ENCODE data around the gene FZR1. TPM values are rescaled to one million over a fixed set of nuclear protein-coding genes. Genes with fewer than 3 reads are reported as not detected.
A peak's percentile ranks its signal among the peaks of the same experiment; 100 is the strongest.

FZR1 gene
- total and polyA plus RNA-seq, 2 of the 13 experiments (the other 11 are each of a cell fraction or from before 2014, with no cell fraction given): 29.0 to 30.8 TPM

DNA sequence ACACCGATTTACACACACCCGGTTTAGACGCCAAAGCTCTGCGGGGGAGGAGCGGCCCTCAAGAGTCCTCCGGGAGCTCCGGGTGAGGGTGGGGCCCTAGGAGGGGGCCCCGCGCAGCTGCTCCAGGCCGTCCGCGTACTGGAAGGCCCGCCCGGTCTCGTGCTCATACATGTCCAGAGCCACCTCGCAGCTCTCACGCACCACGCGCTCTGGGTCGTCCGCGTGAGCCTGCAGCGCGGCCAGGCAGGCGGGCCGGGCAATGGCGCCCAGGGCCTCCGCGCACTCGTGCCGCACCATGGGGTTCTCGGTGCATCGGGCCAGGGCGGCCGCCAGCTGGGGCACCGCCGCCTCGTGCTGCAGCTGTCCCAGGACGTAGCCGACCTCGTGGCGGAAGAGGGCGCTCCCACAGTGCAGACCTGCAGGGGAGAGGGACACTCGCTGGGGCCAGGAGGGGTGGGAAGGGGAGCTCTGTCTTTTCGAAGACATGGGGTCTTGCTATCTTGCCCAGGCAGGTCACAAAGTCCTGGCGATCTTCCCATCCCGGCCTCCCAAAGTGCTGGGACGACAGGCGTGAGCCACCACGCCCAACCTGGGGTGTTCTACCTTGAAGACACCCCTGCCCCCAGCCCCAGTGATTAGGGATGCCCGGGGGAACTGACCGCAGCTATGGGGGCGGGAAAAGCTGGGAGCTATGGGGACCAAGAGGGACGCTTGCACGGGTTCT, 14.6 kb upstream of the FZR1 start:
- Histone ChIP-seq H3K4me2 (ENCODE audit: low read depth, low read length) (no peak overlapping the region), H3K4me1 (ENCODE audit: insufficient read depth, low read length) (no peaks in the 10 kb centered on the region), H4K20me1 (ENCODE audit: insufficient read depth, low read length) (no peaks in the 10 kb centered on the region), H3K9ac (ENCODE audit: insufficient read depth, low read depth, low read length) (no peak overlapping the region), H3K9me3 (ENCODE audit: low read length) (no peaks in the 10 kb centered on the region), H3K79me2 (ENCODE audit: insufficient read depth, low read length) (no peaks in the 10 kb centered on the region), H2AFZ (ENCODE audit: low read length) (no peak overlapping the region), H3K27me3 (ENCODE audit: control insufficient read depth in 1 of 2, insufficient read depth in 2 of 2, low read length in 2 of 2) (no peaks in the 10 kb centered on the region; a peak in 1 of 5 replicates), H3K36me3 (replicated peaks in 1 of 2; ENCODE audit: control insufficient read depth in 1 of 2, insufficient read depth in 2 of 2, low read length in 2 of 2) (peaks cover 11 to 40% of the 10 kb centered on the region in 2 experiments; a peak in 4 of 5 replicates), H3K4me3 (replicated peaks in 1 of 3; ENCODE audit: insufficient read depth in 1 of 3, low read depth in 2 of 3, low read length in 3 of 3) (no peak overlapping the region), H3K27ac (ENCODE audit: extremely low read length, insufficient read depth, low read length) (no peak overlapping the region)
- DNase-seq (ENCODE audit: low spot score): no peak
- in situ Hi-C loops (cut with HindIII; ENCODE audit: extremely low pct_ligation_motif_present, low pct_unique_long_range_greater_than_20kb) (no loop called here), intact Hi-C loops (cut with micrococcal nuclease; ENCODE audit: unreplicated experiment) (no loop called here)
- TSS peak; percentile 42 for BruUV-seq (replicated peaks)
- ChIA-PET POLR2A (no interaction called here), CTCF (ENCODE audit: low intra/inter-chr PET ratio, low total read pairs) (no interaction called here)
- no peak for ATAC-seq
- no peak for FAIRE-seq
- peak; percentile 34; the same call in 1 of the 2 replicates for TF ChIP-seq RBFOX2 (IDR thresholded peaks at IDR 0.05; ENCODE audit: low read depth, low read length)
- TF ChIP-seq PHF8 (CRISPR knock-in tag; IDR thresholded peaks at IDR 0.05): no peak
- TF ChIP-seq ZNF121 (CRISPR knock-in tag; IDR thresholded peaks at IDR 0.05): 0 out of 2 replicates have a peak, but pooled peaks have one; percentile 42
- TF ChIP-seq, protein P1, sequence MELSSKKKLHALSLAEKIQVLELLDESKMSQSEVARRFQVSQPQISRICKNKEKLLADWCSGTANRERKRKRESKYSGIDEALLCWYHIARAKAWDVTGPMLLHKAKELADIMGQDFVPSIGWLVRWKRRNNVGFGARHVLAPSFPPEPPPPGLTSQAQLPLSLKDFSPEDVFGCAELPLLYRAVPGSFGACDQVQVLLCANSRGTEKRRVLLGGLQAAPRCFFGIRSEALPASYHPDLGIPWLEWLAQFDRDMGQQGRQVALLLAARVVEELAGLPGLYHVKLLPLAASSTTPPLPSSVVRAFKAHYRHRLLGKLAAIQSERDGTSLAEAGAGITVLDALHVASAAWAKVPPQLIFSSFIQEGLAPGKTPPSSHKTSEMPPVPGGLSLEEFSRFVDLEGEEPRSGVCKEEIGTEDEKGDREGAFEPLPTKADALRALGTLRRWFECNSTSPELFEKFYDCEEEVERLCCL (CRISPR knock-in tag; IDR thresholded peaks at IDR 0.05; ENCODE audit: borderline replicate concordance): no peak
- TF ChIP-seq ZNF883 (CRISPR knock-in tag; IDR thresholded peaks at IDR 0.05; ENCODE audit: not compliant biosample characterization): no peak
- 96% methylated on average over 33 of the region's 55 CpGs for WGBS (ENCODE audit: low lambda C conversion rate)

All from HepG2 (cell line).